ENCODE measurements around the gene PEX11G. TPM values are rescaled to one million over a fixed set of nuclear protein-coding genes. Genes with fewer than 3 reads are reported as not detected.

Gene PEX11G
- 1 to 10 TPM in 1 of 2 experiments, under 1 TPM in 1; 0.67 to 1.3 TPM for total RNA-seq

- ChIA-PET CTCF (interaction anchor here (0.7 kb wide), 1 partner anchor 122 kb away, joined by 4 read pairs; no protein-coding TSS in a partner anchor), POLR2A (no interaction called here)
These were observed at the start of gene PEX11G for GRCh38 chr19:7488736-7489353. Gene PEX11G, minus strand, starts transcription at chr19:7489035. Its CDS starts 25 bp downstream, at chr19:7489010.

GRCh38 chr19:7535998-7536695, 47.3 kb upstream of the PEX11G start:
- POLR2A ChIA-PET, result no interaction called here
- CTCF ChIA-PET, result interaction anchor here (1.0 to 1.2 kb wide), 2 partner anchors 13 to 145 kb away, joined by 3 to 4 read pairs; partner anchors contain the start of genes MCOLN1 and TRAPPC5

GRCh38 chr19:7535047-7535997, 46.5 kb upstream of the PEX11G start, which contains the start of gene PNPLA6:
Gene PNPLA6, plus strand, starts transcription at chr19:7535717. Its CDS starts 72 bp downstream, at chr19:7535789.
- CTCF ChIA-PET, result interaction anchor here (0.6 to 1.4 kb wide), 5 partner anchors 12 to 181 kb away, joined by 3 to 5 read pairs (median 3); partner anchors contain the start of genes MCOLN1 and TRAPPC5

GRCh38 chr19:7534531-7535046, 45.8 kb upstream of the PEX11G start:
- POLR2A ChIA-PET, result interaction anchor here (0.6 to 1.0 kb wide), 2 partner anchors 13 to 24 kb away, joined by 3 read pairs; no protein-coding TSS in a partner anchor
- CTCF ChIA-PET, result interaction anchor here (0.6 to 1.4 kb wide), 4 partner anchors 12 to 181 kb away, joined by 3 to 5 read pairs (median 4); partner anchors contain the start of gene MCOLN1

More at GRCh38 chr19:7535047-7535997, 46.5 kb upstream of the PEX11G start, which contains the start of gene PNPLA6:
- POLR2A ChIA-PET, result interaction anchor here (0.5 to 0.6 kb wide), 2 partner anchors 23 to 911 kb away, joined by 3 to 4 read pairs; no protein-coding TSS in a partner anchor

DNA sequence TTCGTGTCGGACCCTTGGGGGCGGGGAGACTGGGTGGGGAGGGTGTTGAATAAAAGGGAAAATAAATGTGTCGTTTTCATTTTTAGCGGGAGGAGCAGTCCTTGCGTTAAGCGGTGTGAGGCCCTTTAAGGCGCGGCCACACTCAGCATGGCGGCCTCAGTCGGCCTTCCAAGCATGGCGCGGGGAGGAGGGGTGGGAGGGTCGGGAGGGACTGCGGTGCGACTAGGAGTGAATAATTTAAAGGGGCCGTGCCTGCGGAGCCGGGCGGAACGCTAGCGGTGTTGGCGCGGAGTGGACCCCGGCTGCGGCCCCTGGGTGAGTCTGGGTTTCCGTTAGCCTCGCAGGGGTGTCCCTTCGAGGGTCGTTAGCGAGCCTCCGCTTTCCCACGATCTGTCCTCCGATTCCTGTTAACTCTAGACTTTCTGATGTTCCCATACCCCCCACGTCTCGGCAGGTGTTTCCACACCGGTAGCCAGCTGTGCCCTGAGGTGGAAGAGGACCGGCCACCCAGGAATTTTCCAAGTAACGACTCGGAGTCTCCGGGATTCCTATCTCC, 45.2 kb upstream of the PEX11G start:
- ChIA-PET POLR2A (interaction anchor here (0.6 to 1.0 kb wide), 3 partner anchors 12 to 372 kb away, joined by 3 read pairs; no protein-coding TSS in a partner anchor), CTCF (interaction anchor here (0.6 to 1.4 kb wide), 2 partner anchors 141 to 180 kb away, joined by 3 to 5 read pairs; no protein-coding TSS in a partner anchor)

- CTCF ChIA-PET, result interaction anchor here (1.0 kb wide), 1 partner anchor 10 kb away, joined by 6 read pairs; no protein-coding TSS in a partner anchor
- POLR2A ChIA-PET, result interaction anchor here (0.6 to 0.8 kb wide), 3 partner anchors 11 to 188 kb away, joined by 3 to 6 read pairs (median 3); partner anchors contain the start of gene MCOLN1
These were observed 44.5 kb upstream of the PEX11G start for GRCh38 chr19:7533281-7533885.

- ChIA-PET POLR2A (no interaction called here), CTCF (no interaction called here)
These were observed 41.0 kb upstream of the PEX11G start for GRCh38 chr19:7529610-7530490.

- POLR2A ChIA-PET, result no interaction called here
- CTCF ChIA-PET, result no interaction called here
These were observed 40.4 kb upstream of the PEX11G start for GRCh38 chr19:7529246-7529600.

GRCh38 chr19:7528522-7529245, 39.8 kb upstream of the PEX11G start:
- CTCF ChIA-PET, result no interaction called here
- POLR2A ChIA-PET, result no interaction called here

DNA sequence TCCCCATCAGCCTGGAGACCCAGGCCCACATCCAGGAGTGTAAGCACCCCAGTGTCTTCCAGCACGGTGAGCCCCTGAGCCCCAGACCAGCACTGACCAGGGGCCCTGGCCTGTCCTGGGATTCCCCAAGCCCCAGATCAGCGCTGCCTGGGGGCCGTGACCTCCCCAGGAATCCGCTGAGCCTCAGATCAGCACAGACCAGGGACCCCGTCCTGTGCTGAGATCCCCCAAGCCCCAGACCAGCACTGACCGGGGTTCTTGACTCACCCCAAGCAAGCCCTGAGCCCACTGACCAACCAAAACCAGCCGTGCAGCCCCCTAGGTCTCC, 39.3 kb upstream of the PEX11G start:
- ChIA-PET CTCF (no interaction called here), POLR2A (no interaction called here)

DNA sequence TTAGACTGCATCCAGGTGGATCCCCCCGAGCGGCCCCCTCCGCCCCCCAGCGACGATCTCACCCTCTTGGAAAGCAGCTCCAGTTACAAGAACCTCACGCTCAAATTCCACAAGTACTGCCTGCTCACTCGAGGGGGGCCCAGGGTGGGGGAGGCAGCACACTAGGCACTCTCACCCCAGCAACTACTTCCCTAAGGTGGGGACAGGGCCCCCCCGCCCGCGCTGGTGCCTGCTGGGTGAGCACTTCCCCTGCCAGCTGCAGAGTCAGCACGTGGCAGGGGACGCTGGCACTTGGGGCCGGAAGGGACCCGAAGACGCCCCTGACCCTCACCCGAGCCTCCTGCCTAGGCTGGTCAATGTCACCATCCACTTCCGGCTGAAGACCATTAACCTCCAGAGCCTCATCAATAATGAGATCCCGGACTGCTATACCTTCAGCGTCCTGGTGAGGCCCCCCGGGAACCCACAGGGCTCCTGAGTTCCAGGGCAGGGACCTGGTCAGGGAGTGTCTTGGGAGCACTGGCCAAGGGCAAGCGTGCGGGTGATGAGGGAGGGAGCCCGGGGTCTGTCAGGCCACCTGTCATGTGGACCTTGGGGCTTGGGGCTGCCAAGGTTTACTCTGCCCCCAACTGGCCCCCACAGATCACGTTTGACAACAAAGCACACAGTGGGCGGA, 38.8 kb upstream of the PEX11G start:
- ChIA-PET CTCF (interaction anchor here (0.6 kb wide), 1 partner anchor 942 kb away, joined by 3 read pairs; no protein-coding TSS in a partner anchor), POLR2A (interaction anchor here (0.6 kb wide), 1 partner anchor 69 kb away, joined by 4 read pairs; no protein-coding TSS in a partner anchor)

- ChIA-PET CTCF (interaction anchor here (0.6 to 0.7 kb wide), 2 partner anchors 353 to 1304 kb away, joined by 3 read pairs; no protein-coding TSS in a partner anchor), POLR2A (no interaction called here)
These were observed 37.5 kb upstream of the PEX11G start for GRCh38 chr19:7526059-7526929.

- POLR2A ChIA-PET, result no interaction called here
- CTCF ChIA-PET, result interaction anchor here (0.6 kb wide), 1 partner anchor 351 kb away, joined by 3 read pairs; no protein-coding TSS in a partner anchor
These were observed 36.3 kb upstream of the PEX11G start for GRCh38 chr19:7524992-7525739.

DNA sequence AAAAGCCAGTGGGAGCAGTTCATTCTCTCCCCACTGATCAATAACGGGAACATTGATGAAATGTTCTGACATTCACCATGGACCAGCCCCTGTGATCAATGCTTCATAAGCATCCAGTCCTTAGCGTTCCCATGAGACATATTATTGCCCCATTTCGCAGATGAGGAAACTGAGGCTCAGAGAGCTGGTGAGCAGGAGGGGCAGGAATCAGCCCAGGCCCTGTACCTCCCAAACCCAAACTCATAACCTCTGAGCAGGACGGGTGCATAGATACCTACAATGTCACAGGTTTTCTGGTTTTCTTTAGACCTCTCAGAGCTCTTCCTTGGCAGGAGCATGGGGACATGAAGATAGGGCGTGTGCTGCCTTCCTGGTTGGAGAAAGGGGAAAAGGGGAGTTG, 35.7 kb upstream of the PEX11G start:
- CTCF ChIA-PET, result no interaction called here

More for the DNA sequence above, 35.7 kb upstream of the PEX11G start:
- POLR2A ChIA-PET, result no interaction called here
